Transverse colon (tissue), 4 donors: ENCODE results near the gene TMEM245. TPM values are rescaled to one million over a fixed set of nuclear protein-coding genes. Genes with fewer than 3 reads are reported as not detected.

Experiments
- DNase-seq: peaks from one replicate; pipeline ENCODE4 v3.0.0-alpha.2; 2019
- H3K27ac ChIP-seq, 4 donors: fragments of 200-600 bp; sonication (generic); 2 replicates each; pipeline ENCODE4 v1.5.1; 2016 to 2018; ENCODE audit warnings: inconsistent platforms in 4 of 4
- H3K27me3 ChIP-seq: fragments of 200-600 bp; sonication (generic); 2 replicates; pipeline ENCODE4 v1.5.1; 2017; ENCODE audit warnings: inconsistent platforms
- H3K36me3 ChIP-seq, 4 donors: fragments of 200-600 bp; sonication (generic); 2 replicates each; pipeline ENCODE4 v1.5.1; 2017 to 2019; ENCODE audit warnings: inconsistent platforms in 4 of 4
- H3K4me1 ChIP-seq, 4 donors: fragments of 200-600 bp; sonication (generic); 2 replicates each; pipeline ENCODE4 v1.5.1; 2017 to 2020; ENCODE audit warnings: inconsistent platforms in 4 of 4
- H3K4me3 ChIP-seq, 4 donors: fragments of 200-600 bp; sonication (generic); 1 replicate in 1 of 4; 2 replicates in 3 of 4; pipeline versions ENCODE4 v1.5.1 to v1.6.1; 2017 to 2019; ENCODE audit warnings: inconsistent platforms in 4 of 4
- H3K9me3 ChIP-seq, 2 donors: fragments of 200-600 bp; sonication (generic); 2 replicates each; pipeline ENCODE4 v1.5.1; 2017 to 2019; ENCODE audit warnings: inconsistent platforms in 2 of 2
- EP300 ChIP-seq: sonication (generic); formaldehyde crosslinking; IDR thresholded peaks from one replicate; pipeline ENCODE4 v1.6.1; 2017; ENCODE audit warnings: antibody characterized with exemption, low read depth
- POLR2A ChIP-seq: fragments of 450-650 bp; IDR thresholded peaks from one replicate; pipeline ENCODE4 v1.6.1; 2016; ENCODE audit warnings: antibody characterized with exemption, mild to moderate bottlenecking, moderate library complexity
- POLR2AphosphoS5 ChIP-seq, 3 donors: sonication (generic); formaldehyde crosslinking; IDR thresholded peaks; one replicate each; pipeline ENCODE4 v1.6.1; 2016; ENCODE audit warnings: antibody characterized with exemption in 3 of 3
- WGBS, 2 donors: methylation state at CpG; one replicate each; pipeline ENCODE4 v1.1.5; 2018; ENCODE audit warnings: low coverage in 1 of 2; 5-methylcytosine and 5-hydroxymethylcytosine counted together
- in situ Hi-C, 4 donors: fragments of 200-750 bp; cut with MboI; loops; one replicate each; pipeline versions ENCODE4 v1.15.0 to v1.15.1; 2017; ENCODE audit warnings: low sequenced_read_pairs in 3 of 4, low pct_ligation_motif_present in 1 of 4, low pct_unique_long_range_greater_than_20kb in 1 of 4
- intact Hi-C: fragments of 100-400 bp; cut with DNase I; formaldehyde crosslinking; loops from one replicate; pipeline ENCODE4 v1.15.1; 2023; ENCODE audit warnings: low total_unique reads
- total RNA-seq, 4 donors: library from RNA; depleted of rRNA; stranded (reverse); fragments of >200 nt; gene quantifications; one replicate each; pipeline ENCODE4 v1.1.0, GENCODE V29; 2016
- TF ChIP-seq, protein P1 (sequence below), 5 experiments: fragments of 200-600 bp in 3 of 5; fragments of 450-650 bp in 2 of 5; sonication (generic) in 3 of 5; IDR thresholded peaks; 1 replicate in 2 of 5; 2 replicates in 3 of 5; pipeline ENCODE4 v1.5.1; 2016 to 2017; ENCODE audit warnings: antibody characterized with exemption in 5 of 5, inconsistent platforms in 3 of 5, mild to moderate bottlenecking in 2 of 5, moderate library complexity in 1 of 5

TMEM245 gene
- total RNA-seq, 4 donors from 2014 or later, result 28.5 to 63.6 (median 58.7) TPM

DNA sequence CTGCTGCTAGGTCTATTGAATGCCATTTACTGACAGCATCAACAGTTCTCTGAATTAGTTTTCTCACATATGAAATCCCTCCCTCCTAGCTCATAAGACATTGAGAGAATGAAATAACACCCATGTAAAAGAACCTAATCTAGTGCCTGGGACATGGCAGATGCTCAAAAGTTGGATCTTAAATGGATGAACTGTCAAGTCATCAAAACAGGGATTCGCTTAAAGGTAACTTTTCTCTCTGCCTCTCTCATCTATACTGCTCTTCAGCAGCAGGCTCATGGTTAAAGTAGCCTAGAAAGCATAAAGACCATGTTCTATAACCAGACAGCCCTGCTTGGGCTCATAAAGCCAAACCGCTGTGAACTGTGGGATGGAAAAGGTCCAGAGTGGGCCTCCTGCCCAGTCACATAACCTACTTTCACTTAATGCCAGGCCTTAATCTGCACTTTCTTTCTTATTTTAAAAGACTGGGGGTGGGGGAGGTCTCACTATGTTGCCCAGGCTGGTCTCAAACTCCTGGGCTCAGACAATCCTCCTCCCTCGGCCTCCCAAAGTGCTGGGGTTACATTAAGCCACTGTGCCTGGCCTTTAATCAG is 3.7 kb downstream of the TMEM245 start:
- Histone ChIP-seq H3K4me3 (no peak overlapping the region), H3K9me3 (no peaks in the 10 kb centered on the region), H3K27me3 (no peaks in the 10 kb centered on the region), H3K4me1 (peaks cover 22 to 78% (median 42%) of the 10 kb centered on the region in 4 donors), H3K27ac (peak overlapping the region; percentile 15 to 97 (median 35)), H3K36me3 (no peaks in the 10 kb centered on the region)
- TF ChIP-seq, protein P1, sequence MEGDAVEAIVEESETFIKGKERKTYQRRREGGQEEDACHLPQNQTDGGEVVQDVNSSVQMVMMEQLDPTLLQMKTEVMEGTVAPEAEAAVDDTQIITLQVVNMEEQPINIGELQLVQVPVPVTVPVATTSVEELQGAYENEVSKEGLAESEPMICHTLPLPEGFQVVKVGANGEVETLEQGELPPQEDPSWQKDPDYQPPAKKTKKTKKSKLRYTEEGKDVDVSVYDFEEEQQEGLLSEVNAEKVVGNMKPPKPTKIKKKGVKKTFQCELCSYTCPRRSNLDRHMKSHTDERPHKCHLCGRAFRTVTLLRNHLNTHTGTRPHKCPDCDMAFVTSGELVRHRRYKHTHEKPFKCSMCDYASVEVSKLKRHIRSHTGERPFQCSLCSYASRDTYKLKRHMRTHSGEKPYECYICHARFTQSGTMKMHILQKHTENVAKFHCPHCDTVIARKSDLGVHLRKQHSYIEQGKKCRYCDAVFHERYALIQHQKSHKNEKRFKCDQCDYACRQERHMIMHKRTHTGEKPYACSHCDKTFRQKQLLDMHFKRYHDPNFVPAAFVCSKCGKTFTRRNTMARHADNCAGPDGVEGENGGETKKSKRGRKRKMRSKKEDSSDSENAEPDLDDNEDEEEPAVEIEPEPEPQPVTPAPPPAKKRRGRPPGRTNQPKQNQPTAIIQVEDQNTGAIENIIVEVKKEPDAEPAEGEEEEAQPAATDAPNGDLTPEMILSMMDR (IDR thresholded peaks at IDR 0.05), result no peak
- TF ChIP-seq POLR2A (no peak), POLR2AphosphoS5 (IDR thresholded peaks at IDR 0.05) (no peak), EP300 (no peak)
- intact Hi-C loops, result no loop called here
- no peak for DNase-seq
- 86% methylated on average over 1 to 3 of the region's 3 CpGs for WGBS, 2 donors
- in situ Hi-C loops, result no loop called here

DNA sequence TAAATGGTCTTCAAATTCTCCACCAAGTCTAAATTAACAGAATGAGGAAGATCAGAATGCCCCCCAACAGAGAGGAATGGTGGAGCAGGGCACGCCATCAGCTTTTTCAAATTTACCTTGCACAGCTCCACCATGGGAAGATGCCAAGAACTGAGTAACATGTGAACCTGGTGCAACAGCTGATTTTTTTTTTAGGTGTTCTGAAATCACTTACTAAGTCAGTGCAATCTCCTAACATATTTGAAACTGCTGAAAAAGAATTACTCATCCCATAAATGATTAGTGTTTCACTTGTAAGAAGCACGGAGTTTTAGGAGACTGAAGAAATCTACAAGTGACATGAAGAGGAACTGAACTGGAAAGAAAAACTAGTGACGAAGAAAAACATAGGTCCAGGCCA is 5.1 kb downstream of the TMEM245 start:
- no peaks in the 10 kb centered on the region for H3K36me3 ChIP-seq
- TF ChIP-seq POLR2A (no peak), EP300 (no peak), POLR2AphosphoS5 (IDR thresholded peaks at IDR 0.05) (no peak)
- TF ChIP-seq, protein P1 (IDR thresholded peaks at IDR 0.05), result no peak
- intact Hi-C loops, result no loop called here
- no peak for DNase-seq
- WGBS, 2 donors, result 72 to 83% methylated on average over 3 of the region's 3 CpGs
- peak overlapping the region; percentile 42 to 77 (median 66) for H3K27ac ChIP-seq
- no peaks in the 10 kb centered on the region for H3K9me3 ChIP-seq
- in situ Hi-C loops, result no loop called here
- no peaks in the 10 kb centered on the region for H3K27me3 ChIP-seq
- H3K4me3 ChIP-seq, result no peak overlapping the region
- peaks cover 33 to 85% (median 45%) of the 10 kb centered on the region in 4 donors for H3K4me1 ChIP-seq

DNA sequence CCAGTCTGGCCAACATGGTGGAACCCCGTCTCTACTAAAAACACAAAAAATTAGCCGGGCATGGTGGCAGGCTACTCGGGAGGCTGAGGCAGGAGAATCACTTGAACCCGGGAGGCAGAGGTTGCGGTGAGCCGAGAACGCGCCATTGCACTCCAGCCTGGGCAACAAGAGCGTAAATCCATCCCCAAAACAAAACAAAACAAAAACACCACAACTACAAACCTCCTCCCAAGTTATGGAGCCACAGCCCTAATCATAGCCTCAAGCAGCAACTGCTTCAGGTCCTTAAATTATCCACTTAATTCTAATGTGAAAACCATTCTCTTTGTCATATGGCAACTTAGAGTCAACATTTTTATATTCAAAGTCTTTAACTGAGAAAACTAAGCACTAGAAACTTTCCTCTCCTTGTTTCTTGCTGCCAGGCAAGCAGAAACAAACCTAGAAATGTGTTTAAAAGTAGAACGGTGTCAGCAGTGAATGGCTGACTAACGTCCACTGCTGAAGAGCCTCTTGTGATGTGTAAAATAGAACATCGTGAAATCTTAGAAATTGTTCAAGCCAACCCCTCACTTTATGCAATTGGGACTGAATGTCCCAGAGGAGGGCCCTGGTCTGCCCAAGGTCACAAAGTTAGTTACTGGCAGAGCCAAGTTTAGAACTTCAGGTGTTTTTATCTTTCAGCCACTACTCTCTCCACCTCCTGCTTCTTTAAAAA is 5.7 kb downstream of the TMEM245 start:
- in situ Hi-C loops (no loop called here), intact Hi-C loops (no loop called here)
- Histone ChIP-seq H3K4me3 (no peak overlapping the region), H3K4me1 (peaks cover 33 to 91% (median 48%) of the 10 kb centered on the region in 4 donors), H3K36me3 (no peaks in the 10 kb centered on the region), H3K9me3 (no peaks in the 10 kb centered on the region), H3K27ac (peak overlapping the region; percentile 42 to 77 (median 66)), H3K27me3 (no peaks in the 10 kb centered on the region)
- no peak for DNase-seq
- 84 to 88% methylated on average over 12 of the region's 12 CpGs for WGBS, 2 donors
- TF ChIP-seq POLR2A (no peak), EP300 (no peak), POLR2AphosphoS5 (IDR thresholded peaks at IDR 0.05) (no peak)
- TF ChIP-seq, protein P1 (IDR thresholded peaks at IDR 0.05), result no peak

DNA sequence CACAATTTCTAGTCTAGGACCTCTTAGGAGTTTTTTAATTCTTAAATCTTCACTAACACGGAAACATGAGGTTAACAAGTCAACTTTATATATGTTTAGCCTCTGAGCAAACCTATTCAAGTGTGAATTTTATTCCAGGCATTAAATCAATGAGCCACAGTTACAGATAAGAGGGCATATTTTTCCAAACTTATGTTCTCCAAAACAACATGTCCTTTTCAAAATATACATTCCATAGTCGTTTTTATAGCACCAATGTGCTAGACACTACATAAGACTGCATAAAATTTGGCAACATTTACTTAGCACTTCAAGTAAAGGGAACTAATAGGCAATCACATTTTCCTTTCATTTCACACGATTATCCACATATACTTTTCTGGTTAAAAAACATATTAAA is 6.5 kb downstream of the TMEM245 start:
- in situ Hi-C loops, result no loop called here

More for the DNA sequence above, 6.5 kb downstream of the TMEM245 start:
- Histone ChIP-seq H3K36me3 (no peaks in the 10 kb centered on the region), H3K27me3 (no peaks in the 10 kb centered on the region), H3K9me3 (no peaks in the 10 kb centered on the region), H3K27ac (peak overlapping the region; percentile 42 to 77 (median 66)), H3K4me1 (peaks cover 33 to 93% (median 47%) of the 10 kb centered on the region in 4 donors), H3K4me3 (no peak overlapping the region)
- no peak for DNase-seq
- intact Hi-C loops, result no loop called here
- TF ChIP-seq, protein P1 (IDR thresholded peaks at IDR 0.05), result no peak
- TF ChIP-seq POLR2AphosphoS5 (IDR thresholded peaks at IDR 0.05), result no peak
- no peak for TF ChIP-seq EP300
- TF ChIP-seq POLR2A, result no peak
- 41 to 42% methylated on average over 3 of the region's 3 CpGs for WGBS, 2 donors
